K562 treated with DMSO at 1 percent for 4 hours (cell line): Measurements from ENCODE around the gene CPSF3. TPM values are rescaled to one million over a fixed set of nuclear protein-coding genes. Genes with fewer than 3 reads are reported as not detected.

Source experiments
- total RNA-seq: library from RNA; unstranded; fragments of 300-600 nt; gene quantifications from 2 replicates; pipeline ENCODE4 v1.2.3, GENCODE V29; 2022; ENCODE audit not compliant: insufficient read depth

Gene CPSF3
- total RNA-seq, result 36.3 and 39.1 TPM in 2 replicates

GRCh38 chr2:9423100-9423921 is at the start of gene CPSF3, which contains the start of gene ITGB1BP1:
CPSF3 (plus strand) TSS chr2:9423654; CDS start chr2:9423774, 120 bp downstream.
ITGB1BP1 (minus strand) TSS chr2:9423528; CDS start chr2:9418697, 4,831 bp downstream.

GRCh38 chr2:9474361-9475057 is 51.1 kb downstream of the CPSF3 start, which contains the start of gene IAH1:
IAH1 (plus strand) TSS chr2:9474551; CDS start chr2:9474567, 16 bp downstream.

Other genes with a start within 250 kb of the CPSF3 start
- 3.0 and 3.3 TPM in 2 replicates for gene ASAP2, start 216.8 kb upstream of the CPSF3 start, total RNA-seq
- gene ITGB1BP1, start 126 bp upstream of the CPSF3 start, total RNA-seq, result 39.8 and 40.3 TPM in 2 replicates
- gene IAH1, start 50.9 kb downstream of the CPSF3 start, total RNA-seq, result 0.43 and 0.71 TPM in 2 replicates
- gene ADAM17, start 132.2 kb downstream of the CPSF3 start, total RNA-seq, result 17.5 and 20.0 TPM in 2 replicates
- gene YWHAQ, start 207.3 kb downstream of the CPSF3 start, total RNA-seq, result 124 and 131 TPM in 2 replicates